H1 (cell line): ENCODE data around the gene GTSE1. TPM values are rescaled to one million over a fixed set of nuclear protein-coding genes. Genes with fewer than 3 reads are reported as not detected.

ENCODE experiments used
- BRCA1 ChIP-seq: IDR thresholded peaks from 2 replicates; pipeline ENCODE4 v1.6.1; 2012; ENCODE audit warnings: low read depth, low read length, improper control_type of control experiment
- GABPA ChIP-seq: IDR thresholded peaks from 2 replicates; pipeline ENCODE4 v1.6.1; 2011; ENCODE audit warnings: mild to moderate bottlenecking, low read length, moderate library complexity, borderline replicate concordance; ENCODE audit not compliant: insufficient read depth
- RBBP5 ChIP-seq: IDR thresholded peaks from 2 replicates; pipeline ENCODE4 v1.7.1; 2012; ENCODE audit warnings: low read depth, mild to moderate bottlenecking, inconsistent platforms, low read length, moderate library complexity, borderline replicate concordance
- RXRA ChIP-seq: IDR thresholded peaks from 2 replicates; pipeline ENCODE4 v1.6.1; 2011; ENCODE audit warnings: low read depth, mild to moderate bottlenecking, low read length, moderate library complexity; ENCODE audit not compliant: insufficient read depth
- polyA plus RNA-seq, 7 experiments: library from polyadenylated mRNA; depleted of rRNA in 3 of 7; stranded (reverse) in 5 of 7; unstranded in 2 of 7; fragments of >200 nt in 5 of 7; fragments of 200-250 nt in 2 of 7; gene quantifications; 1 replicate in 5 of 7; 2 replicates in 1 of 7; 4 replicates in 1 of 7; pipeline versions ENCODE4 v1.2.1 to v1.2.3, GENCODE V29; 2011 to 2013; ENCODE audit warnings: missing spikeins in 2 of 7, mixed read lengths in 2 of 7
- total RNA-seq: library from RNA; stranded (reverse); fragmentation: NEBNext Ultra II Directional; extraction: Animal tissue kit (Norgen Biotek cat#: 25700); gene quantifications from 2 replicates; pipeline ENCODE4 v1.2.1, GENCODE V29; 2021
- TF ChIP-seq, protein P1 (sequence below): fragments of 300-600 bp; sonication (generic); IDR thresholded peaks from 2 replicates; pipeline ENCODE4 v1.7.1; 2012; ENCODE audit warnings: low read length, moderate library complexity, mild to moderate bottlenecking, inconsistent platforms; ENCODE audit not compliant: insufficient replicate concordance

The GTSE1 gene
- total and polyA plus RNA-seq, 2 of the 8 experiments (the other 6 are each of a cell fraction or from before 2014, with no cell fraction given): 17.5 to 38.6 TPM

DNA sequence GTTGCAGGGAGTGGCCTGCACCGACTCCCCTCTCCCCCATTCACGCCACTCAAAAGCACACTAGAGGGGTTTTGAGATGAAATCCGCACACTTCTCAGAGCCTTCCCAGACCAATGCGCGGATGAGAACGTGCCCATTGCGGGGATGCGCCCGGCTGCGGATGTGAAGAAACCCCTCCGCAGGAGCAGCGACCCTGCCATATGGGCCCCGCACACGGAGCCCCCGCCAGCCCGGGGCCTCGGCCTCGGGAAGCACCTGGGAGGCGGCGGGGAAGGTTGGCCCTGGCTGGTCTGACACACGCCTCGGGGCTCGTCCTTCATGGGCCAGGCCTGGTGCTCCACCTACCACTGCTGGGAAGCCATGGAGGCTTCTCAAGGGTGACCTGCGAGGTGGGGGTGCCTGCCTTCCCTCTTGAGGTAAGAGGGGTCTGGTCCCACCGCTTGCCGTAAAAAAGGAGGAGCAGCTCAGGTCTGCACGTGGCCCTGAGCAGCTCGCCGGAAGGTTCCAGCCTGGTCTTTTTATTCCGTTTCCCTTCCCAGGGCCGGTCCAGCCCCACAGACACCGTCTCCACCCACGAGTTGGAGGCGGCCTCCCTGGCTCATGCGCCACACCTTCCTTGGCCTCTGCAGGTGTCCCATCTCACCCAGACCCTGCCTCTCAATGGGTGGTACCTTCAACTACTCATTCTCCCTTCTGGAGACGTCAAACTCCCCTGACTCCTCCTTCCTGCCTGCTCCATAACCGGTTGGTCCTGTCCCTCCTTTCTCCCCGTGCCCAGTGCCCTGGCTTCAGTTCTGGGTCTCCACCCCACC, 78.2 kb downstream of the GTSE1 start (continued):
- TF ChIP-seq, protein P1, sequence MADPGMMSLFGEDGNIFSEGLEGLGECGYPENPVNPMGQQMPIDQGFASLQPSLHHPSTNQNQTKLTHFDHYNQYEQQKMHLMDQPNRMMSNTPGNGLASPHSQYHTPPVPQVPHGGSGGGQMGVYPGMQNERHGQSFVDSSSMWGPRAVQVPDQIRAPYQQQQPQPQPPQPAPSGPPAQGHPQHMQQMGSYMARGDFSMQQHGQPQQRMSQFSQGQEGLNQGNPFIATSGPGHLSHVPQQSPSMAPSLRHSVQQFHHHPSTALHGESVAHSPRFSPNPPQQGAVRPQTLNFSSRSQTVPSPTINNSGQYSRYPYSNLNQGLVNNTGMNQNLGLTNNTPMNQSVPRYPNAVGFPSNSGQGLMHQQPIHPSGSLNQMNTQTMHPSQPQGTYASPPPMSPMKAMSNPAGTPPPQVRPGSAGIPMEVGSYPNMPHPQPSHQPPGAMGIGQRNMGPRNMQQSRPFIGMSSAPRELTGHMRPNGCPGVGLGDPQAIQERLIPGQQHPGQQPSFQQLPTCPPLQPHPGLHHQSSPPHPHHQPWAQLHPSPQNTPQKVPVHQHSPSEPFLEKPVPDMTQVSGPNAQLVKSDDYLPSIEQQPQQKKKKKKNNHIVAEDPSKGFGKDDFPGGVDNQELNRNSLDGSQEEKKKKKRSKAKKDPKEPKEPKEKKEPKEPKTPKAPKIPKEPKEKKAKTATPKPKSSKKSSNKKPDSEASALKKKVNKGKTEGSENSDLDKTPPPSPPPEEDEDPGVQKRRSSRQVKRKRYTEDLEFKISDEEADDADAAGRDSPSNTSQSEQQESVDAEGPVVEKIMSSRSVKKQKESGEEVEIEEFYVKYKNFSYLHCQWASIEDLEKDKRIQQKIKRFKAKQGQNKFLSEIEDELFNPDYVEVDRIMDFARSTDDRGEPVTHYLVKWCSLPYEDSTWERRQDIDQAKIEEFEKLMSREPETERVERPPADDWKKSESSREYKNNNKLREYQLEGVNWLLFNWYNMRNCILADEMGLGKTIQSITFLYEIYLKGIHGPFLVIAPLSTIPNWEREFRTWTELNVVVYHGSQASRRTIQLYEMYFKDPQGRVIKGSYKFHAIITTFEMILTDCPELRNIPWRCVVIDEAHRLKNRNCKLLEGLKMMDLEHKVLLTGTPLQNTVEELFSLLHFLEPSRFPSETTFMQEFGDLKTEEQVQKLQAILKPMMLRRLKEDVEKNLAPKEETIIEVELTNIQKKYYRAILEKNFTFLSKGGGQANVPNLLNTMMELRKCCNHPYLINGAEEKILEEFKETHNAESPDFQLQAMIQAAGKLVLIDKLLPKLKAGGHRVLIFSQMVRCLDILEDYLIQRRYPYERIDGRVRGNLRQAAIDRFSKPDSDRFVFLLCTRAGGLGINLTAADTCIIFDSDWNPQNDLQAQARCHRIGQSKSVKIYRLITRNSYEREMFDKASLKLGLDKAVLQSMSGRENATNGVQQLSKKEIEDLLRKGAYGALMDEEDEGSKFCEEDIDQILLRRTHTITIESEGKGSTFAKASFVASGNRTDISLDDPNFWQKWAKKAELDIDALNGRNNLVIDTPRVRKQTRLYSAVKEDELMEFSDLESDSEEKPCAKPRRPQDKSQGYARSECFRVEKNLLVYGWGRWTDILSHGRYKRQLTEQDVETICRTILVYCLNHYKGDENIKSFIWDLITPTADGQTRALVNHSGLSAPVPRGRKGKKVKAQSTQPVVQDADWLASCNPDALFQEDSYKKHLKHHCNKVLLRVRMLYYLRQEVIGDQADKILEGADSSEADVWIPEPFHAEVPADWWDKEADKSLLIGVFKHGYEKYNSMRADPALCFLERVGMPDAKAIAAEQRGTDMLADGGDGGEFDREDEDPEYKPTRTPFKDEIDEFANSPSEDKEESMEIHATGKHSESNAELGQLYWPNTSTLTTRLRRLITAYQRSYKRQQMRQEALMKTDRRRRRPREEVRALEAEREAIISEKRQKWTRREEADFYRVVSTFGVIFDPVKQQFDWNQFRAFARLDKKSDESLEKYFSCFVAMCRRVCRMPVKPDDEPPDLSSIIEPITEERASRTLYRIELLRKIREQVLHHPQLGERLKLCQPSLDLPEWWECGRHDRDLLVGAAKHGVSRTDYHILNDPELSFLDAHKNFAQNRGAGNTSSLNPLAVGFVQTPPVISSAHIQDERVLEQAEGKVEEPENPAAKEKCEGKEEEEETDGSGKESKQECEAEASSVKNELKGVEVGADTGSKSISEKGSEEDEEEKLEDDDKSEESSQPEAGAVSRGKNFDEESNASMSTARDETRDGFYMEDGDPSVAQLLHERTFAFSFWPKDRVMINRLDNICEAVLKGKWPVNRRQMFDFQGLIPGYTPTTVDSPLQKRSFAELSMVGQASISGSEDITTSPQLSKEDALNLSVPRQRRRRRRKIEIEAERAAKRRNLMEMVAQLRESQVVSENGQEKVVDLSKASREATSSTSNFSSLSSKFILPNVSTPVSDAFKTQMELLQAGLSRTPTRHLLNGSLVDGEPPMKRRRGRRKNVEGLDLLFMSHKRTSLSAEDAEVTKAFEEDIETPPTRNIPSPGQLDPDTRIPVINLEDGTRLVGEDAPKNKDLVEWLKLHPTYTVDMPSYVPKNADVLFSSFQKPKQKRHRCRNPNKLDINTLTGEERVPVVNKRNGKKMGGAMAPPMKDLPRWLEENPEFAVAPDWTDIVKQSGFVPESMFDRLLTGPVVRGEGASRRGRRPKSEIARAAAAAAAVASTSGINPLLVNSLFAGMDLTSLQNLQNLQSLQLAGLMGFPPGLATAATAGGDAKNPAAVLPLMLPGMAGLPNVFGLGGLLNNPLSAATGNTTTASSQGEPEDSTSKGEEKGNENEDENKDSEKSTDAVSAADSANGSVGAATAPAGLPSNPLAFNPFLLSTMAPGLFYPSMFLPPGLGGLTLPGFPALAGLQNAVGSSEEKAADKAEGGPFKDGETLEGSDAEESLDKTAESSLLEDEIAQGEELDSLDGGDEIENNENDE: no peak
- TF ChIP-seq BRCA1: no peak
- no peak for TF ChIP-seq GABPA
- TF ChIP-seq RBBP5: no peak
- TF ChIP-seq RXRA: no peak
